Fibroblast of the aortic adventitia (primary cell): ENCODE measurements around the gene CYTH2. TPM values are rescaled to one million over a fixed set of nuclear protein-coding genes. Genes with fewer than 3 reads are reported as not detected.
"Not testable (repeated sequence)": the region's sequence is repeated elsewhere in the genome, so short reads cannot be mapped to it uniquely, and the experiment has no call there.

ENCODE experiments used
- DNase-seq: peaks from one replicate; pipeline ENCODE4 v3.0.0-alpha.2; 2010; ENCODE audit warnings: low read depth
- H3K4me3 ChIP-seq: 2 replicates; pipeline ENCODE4 v1.5.1; 2011; ENCODE audit warnings: low read depth, mild to moderate bottlenecking, control low read depth, low read length, moderate library complexity
- total RNA-seq: library from RNA; depleted of rRNA; stranded (reverse); fragments of >200 nt; gene quantifications from 2 replicates; pipeline ENCODE4 v1.2.3, GENCODE V29; 2012; ENCODE audit warnings: low replicate concordance
- TF ChIP-seq, protein P1 (sequence below): IDR thresholded peaks from 2 replicates; pipeline ENCODE4 v1.5.1; 2011; ENCODE audit warnings: mild to moderate bottlenecking, low read length, control low read depth, inconsistent platforms; ENCODE audit not compliant: insufficient read depth

Gene CYTH2
- total RNA-seq, 1 donor, result 51.3 TPM

GRCh38 chr19:48487544-48487943 is 18.4 kb downstream of the CYTH2 start:
- no peak for DNase-seq

DNA sequence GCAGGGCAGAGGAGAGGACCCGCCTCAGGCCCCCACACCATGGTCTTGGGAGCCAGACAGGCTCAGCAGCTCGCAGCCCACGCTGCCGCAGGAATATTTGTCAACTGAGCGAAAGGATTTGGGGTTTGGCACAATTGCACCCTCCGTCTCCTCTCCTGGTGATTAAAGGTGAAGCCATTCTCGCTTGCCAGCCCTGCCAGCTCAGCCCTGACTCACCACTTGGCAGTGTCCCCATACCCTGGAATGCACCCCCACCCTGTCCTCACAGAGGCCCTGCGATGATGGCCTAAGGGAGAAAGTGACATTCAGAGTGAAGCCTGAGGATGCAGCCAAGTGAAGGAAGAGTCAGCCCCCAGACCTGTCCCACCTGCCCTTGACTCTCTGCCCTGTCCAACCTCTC is 18.8 kb downstream of the CYTH2 start:
- TF ChIP-seq, protein P1, sequence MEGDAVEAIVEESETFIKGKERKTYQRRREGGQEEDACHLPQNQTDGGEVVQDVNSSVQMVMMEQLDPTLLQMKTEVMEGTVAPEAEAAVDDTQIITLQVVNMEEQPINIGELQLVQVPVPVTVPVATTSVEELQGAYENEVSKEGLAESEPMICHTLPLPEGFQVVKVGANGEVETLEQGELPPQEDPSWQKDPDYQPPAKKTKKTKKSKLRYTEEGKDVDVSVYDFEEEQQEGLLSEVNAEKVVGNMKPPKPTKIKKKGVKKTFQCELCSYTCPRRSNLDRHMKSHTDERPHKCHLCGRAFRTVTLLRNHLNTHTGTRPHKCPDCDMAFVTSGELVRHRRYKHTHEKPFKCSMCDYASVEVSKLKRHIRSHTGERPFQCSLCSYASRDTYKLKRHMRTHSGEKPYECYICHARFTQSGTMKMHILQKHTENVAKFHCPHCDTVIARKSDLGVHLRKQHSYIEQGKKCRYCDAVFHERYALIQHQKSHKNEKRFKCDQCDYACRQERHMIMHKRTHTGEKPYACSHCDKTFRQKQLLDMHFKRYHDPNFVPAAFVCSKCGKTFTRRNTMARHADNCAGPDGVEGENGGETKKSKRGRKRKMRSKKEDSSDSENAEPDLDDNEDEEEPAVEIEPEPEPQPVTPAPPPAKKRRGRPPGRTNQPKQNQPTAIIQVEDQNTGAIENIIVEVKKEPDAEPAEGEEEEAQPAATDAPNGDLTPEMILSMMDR, result no peak
- H3K4me3 ChIP-seq, result no peak overlapping the region
- DNase-seq, result peak; percentile 80

More at GRCh38 chr19:48487544-48487943, 18.4 kb downstream of the CYTH2 start:
- no peak overlapping the region for H3K4me3 ChIP-seq
- TF ChIP-seq, protein P1, result no peak

GRCh38 chr19:48488478-48488877 is 19.3 kb downstream of the CYTH2 start:
- not testable (repeated sequence) for DNase-seq, H3K4me3 ChIP-seq

GRCh38 chr19:48489608-48490216 is 20.5 kb downstream of the CYTH2 start:
- TF ChIP-seq, protein P1, result peak; percentile 96
- DNase-seq, result peak; percentile 52
- H3K4me3 ChIP-seq, result no peak overlapping the region

DNA sequence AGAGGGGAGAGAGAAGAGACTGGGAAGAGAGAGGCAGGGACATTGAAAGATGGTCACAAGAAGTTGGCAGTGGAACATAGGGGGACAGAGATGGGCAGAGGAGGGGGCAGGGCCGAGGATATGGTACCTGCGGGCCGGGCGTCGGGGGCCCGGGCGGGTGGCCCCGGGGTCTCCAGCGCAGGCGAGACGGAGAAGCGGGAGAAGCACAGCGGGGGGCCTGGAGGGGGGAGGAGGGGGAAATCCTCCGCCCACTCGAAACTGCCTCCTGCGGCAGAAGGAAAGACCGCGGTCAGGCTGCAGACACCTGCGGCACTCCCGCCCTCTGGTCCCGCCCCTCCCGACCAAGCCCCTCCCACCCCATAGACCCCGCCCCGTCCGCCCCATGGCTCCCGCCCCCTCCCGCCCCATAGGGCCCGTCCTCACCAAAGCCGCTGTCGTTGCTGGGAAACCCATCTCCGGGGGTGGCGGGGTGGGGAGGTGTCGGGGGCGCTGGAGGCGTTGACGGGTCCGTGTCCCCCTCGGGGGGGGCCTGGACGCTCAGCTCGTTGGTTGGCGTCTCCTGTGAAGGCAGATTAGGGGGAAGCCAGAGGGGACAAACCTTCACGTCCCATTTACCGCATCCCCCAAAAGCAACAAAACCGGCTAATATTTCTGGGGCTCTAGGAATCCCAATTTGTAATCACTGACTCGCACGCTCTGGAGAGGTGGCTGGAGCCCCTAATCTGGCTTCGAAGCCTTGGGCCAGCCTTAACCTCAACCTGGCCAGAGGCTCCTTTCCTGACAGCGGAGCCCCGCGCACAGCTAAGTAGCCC is 22.0 kb downstream of the CYTH2 start:
- DNase-seq, result no peak
- TF ChIP-seq, protein P1, result no peak
- H3K4me3 ChIP-seq, result no peak overlapping the region

DNA sequence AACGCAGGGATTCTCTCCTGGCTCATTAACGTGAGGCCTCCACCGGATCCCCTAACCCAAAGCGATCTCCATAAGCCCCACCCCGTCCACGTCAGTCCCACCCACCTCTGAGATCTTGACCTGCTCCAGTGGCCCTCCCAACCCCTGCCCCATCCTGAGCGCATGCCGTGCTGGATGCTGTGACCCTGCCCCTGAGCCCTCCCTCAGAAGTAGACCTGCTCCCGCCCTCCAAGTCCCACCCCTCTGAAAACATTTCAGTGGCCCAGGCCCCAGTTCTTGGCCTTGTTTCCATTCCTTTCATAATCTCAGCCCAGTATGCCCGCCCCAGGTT is 22.6 kb downstream of the CYTH2 start:
- DNase-seq, result no peak
- no peak overlapping the region for H3K4me3 ChIP-seq
- TF ChIP-seq, protein P1, result no peak

DNA sequence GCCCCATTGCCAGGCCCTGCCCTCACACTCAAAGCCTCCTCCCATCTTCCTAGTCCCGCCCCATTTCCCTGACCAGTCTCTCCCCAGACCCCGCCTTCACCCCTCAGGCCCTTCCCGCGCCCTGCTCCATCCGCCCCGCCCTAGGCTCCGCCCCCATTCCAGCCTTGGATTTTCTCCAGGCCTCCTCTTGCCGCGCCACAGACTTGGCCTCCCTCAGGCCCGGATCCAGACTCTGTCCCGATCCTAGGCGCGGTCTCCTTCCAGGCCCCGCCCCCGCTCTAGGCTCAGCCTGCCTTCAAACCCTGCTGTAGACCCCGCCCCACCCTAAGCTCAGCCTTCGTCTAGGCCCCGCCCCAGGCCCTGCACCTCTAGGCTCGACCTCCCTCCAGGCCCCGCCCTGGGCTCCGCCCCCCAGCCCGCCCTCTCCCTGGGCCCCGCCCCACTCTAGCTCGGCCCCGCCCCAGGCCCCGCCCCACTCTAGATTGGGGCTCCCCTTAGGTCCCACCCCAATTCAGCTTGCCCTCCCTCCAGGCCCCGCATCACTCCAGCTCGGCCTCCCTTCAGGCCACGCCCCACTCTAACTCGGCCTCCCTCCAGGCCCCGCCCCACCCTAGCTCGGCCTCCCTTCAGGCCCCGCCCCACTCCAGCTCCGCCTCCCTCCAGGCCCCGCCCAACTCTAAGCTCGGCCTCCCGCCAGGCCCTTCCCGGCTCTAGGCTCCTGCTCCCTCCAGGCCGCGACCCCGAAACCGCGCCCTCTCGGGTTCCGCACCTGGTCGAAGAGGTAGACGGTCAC is 24.0 kb downstream of the CYTH2 start:
- TF ChIP-seq, protein P1, result no peak
- DNase-seq, result peak; percentile 99
- peak overlapping the region; percentile 80 for H3K4me3 ChIP-seq
